ENCODE data around the gene E2F6. TPM values are rescaled to one million over a fixed set of nuclear protein-coding genes. Genes with fewer than 3 reads are reported as not detected.

E2F6 gene
- total and polyA plus RNA-seq, 9 of the 15 experiments (the other 6 are each of a cell fraction or from before 2014, with no cell fraction given) = 13.6 to 33.9 (median 26.1) TPM

GRCh38 chr2:11438555-11439080 lies 27.3 kb downstream of the E2F6 start:
- TF ChIP-seq PTRF (tag; IDR thresholded peaks at IDR 0.05) = no peak
- no peak for TF ChIP-seq TAF9B (IDR thresholded peaks at IDR 0.05; ENCODE audit: partially characterized antibody)
- no peak for TF ChIP-seq ZFP30 (CRISPR knock-in tag; IDR thresholded peaks at IDR 0.05; ENCODE audit: borderline replicate concordance)
- TF ChIP-seq, protein P1, sequence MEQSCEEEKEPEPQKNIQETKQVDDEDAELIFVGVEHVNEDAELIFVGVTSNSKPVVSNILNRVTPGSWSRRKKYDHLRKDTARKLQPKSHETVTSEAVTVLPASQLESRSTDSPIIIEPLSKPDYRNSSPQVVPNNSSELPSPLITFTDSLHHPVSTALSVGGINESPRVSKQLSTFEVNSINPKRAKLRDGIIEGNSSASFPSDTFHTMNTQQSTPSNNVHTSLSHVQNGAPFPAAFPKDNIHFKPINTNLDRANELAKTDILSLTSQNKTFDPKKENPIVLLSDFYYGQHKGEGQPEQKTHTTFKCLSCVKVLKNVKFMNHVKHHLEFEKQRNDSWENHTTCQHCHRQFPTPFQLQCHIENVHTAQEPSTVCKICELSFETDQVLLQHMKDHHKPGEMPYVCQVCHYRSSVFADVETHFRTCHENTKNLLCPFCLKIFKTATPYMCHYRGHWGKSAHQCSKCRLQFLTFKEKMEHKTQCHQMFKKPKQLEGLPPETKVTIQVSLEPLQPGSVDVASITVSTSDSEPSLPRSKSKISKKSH (CRISPR knock-in tag; IDR thresholded peaks at IDR 0.05) = no peak
- TF ChIP-seq NFATC3 (IDR thresholded peaks at IDR 0.05) = no peak
- TF ChIP-seq SAFB (IDR thresholded peaks at IDR 0.05; ENCODE audit: borderline replicate concordance, low read depth, low read length) = no peak
- no peak overlapping the region for H3K27ac ChIP-seq (ENCODE audit: extremely low read depth, low read depth, low read length)
- FAIRE-seq (no peak), DNase-seq (ENCODE audit: extremely low read depth in 1 of 4, low spot score in 3 of 4) (no peak), ATAC-seq (no peak)
- H3K4me3 ChIP-seq = no peak overlapping the region
- WGBS (ENCODE audit: insufficient coverage, low coverage, missing lambda C conversion rate) = 94% methylated on average over 9 of the region's 9 CpGs
- no peaks in the 10 kb centered on the region for H3K9me1 ChIP-seq (ENCODE audit: control insufficient read depth, insufficient read depth, low read length)
- peaks cover 23% of the 10 kb centered on the region; the same call in 2 of the 3 replicates for H3K36me3 ChIP-seq (ENCODE audit: control insufficient read depth, insufficient read depth, low read length)
- ChIA-PET CTCF (ENCODE audit: low intra/inter-chr PET ratio) (no interaction called here), POLR2A (no interaction called here)
- no peaks in the 10 kb centered on the region for H4K20me1 ChIP-seq (replicated peaks; ENCODE audit: control insufficient read depth, insufficient read depth, low read length)
- H3K79me2 ChIP-seq (ENCODE audit: control insufficient read depth, insufficient read depth, low read length) = no peaks in the 10 kb centered on the region
- H3K27me3 ChIP-seq (ENCODE audit: control insufficient read depth in 2 of 2, insufficient read depth in 2 of 2, low read length in 2 of 2) = no peaks in the 10 kb centered on the region
- no TSS peak for BruUV-seq (replicated peaks)
- H3K4me1 ChIP-seq (replicated peaks in 1 of 2; ENCODE audit: control insufficient read depth in 2 of 2, insufficient read depth in 2 of 2, low read length in 2 of 2) = no peaks in the 10 kb centered on the region
- intact Hi-C loops (cut with micrococcal nuclease) = no loop called here
- H3K9me3 ChIP-seq (replicated peaks; ENCODE audit: control insufficient read depth, insufficient read depth, low read depth, low read length) = no peaks in the 10 kb centered on the region; the same call in none of the 2 replicates
- no peak overlapping the region for H2AFZ ChIP-seq (ENCODE audit: low read depth, low read length)
- H3K9ac ChIP-seq (ENCODE audit: insufficient read depth in 1 of 2, low read depth in 2 of 2, low read length in 2 of 2) = no peak overlapping the region
- H3K4me2 ChIP-seq (ENCODE audit: insufficient read depth, low read length) = no peak overlapping the region
- in situ Hi-C loops (cut with MboI) = no loop called here

Measured in K562 (cell line).